ENCODE results near the gene LRRC4. TPM values are rescaled to one million over a fixed set of nuclear protein-coding genes. Genes with fewer than 3 reads are reported as not detected.
A peak's percentile ranks its signal among the peaks of the same experiment; 100 is the strongest.

Gene LRRC4
- total and polyA plus RNA-seq, 2 donors (not counting 1 experiment from before 2014, with no cell fraction given), result 0.20 to 0.33 TPM

DNA sequence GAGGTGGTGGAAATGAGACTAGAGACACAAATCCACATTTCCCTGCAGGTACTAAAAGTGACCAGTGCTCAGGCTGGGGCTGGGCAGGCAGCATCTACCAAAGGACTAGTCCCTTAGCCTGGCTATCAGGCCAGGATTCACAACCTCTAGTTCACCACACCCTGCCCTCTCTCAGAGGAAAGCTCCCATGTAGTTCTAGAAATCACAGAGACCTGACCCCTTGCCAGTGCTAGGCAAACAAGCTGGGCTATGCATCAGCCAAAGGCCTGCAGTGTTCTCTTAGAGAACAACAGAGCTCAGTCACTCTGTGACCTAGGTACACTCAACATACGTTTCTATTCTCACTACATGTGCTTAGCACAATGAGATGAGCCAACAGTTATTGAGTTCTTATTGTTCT, 26.7 kb upstream of the LRRC4 start:
- no peak overlapping the region for H2AFZ ChIP-seq (ENCODE audit: low read length)
- no peaks in the 10 kb centered on the region for H3K9me3 ChIP-seq (ENCODE audit: control insufficient read depth, insufficient read depth, low read depth, low read length)
- TF ChIP-seq, protein P1, sequence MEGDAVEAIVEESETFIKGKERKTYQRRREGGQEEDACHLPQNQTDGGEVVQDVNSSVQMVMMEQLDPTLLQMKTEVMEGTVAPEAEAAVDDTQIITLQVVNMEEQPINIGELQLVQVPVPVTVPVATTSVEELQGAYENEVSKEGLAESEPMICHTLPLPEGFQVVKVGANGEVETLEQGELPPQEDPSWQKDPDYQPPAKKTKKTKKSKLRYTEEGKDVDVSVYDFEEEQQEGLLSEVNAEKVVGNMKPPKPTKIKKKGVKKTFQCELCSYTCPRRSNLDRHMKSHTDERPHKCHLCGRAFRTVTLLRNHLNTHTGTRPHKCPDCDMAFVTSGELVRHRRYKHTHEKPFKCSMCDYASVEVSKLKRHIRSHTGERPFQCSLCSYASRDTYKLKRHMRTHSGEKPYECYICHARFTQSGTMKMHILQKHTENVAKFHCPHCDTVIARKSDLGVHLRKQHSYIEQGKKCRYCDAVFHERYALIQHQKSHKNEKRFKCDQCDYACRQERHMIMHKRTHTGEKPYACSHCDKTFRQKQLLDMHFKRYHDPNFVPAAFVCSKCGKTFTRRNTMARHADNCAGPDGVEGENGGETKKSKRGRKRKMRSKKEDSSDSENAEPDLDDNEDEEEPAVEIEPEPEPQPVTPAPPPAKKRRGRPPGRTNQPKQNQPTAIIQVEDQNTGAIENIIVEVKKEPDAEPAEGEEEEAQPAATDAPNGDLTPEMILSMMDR (conservative IDR thresholded peaks at IDR 0.05 in 1 of 2, IDR thresholded peaks at IDR 0.05 in 1 of 2; ENCODE audit: low read depth in 1 of 2, low read length in 2 of 2), result no peak
- no peak for TF ChIP-seq EZH2 (IDR thresholded peaks at IDR 0.05; ENCODE audit: low read length, missing control alignments)
- H3K4me3 ChIP-seq (replicated peaks in 1 of 4; ENCODE audit: control extremely low read depth in 1 of 4, insufficient read depth in 1 of 4, low read depth in 3 of 4, low read length in 4 of 4), result no peak overlapping the region
- H3K4me1 ChIP-seq (ENCODE audit: control insufficient read depth, extremely low read depth, insufficient read depth, low read length), result no peaks in the 10 kb centered on the region
- no peaks in the 10 kb centered on the region for H4K20me1 ChIP-seq (ENCODE audit: control insufficient read depth, extremely low read depth, insufficient read depth, low read length)
- H3K27me3 ChIP-seq (ENCODE audit: control insufficient read depth, insufficient read depth, low read length), result no peaks in the 10 kb centered on the region
- no peak for DNase-seq (ENCODE audit: low read depth in 2 of 2)
- H3K27ac ChIP-seq (ENCODE audit: insufficient read depth, low read length), result no peak overlapping the region
- no peaks in the 10 kb centered on the region for H3K36me3 ChIP-seq (ENCODE audit: control insufficient read depth, insufficient read depth, low read length)
- no peak overlapping the region for H3K9ac ChIP-seq (ENCODE audit: insufficient read depth, low read length)
- H3K79me2 ChIP-seq (ENCODE audit: control insufficient read depth, insufficient read depth, low read length), result no peaks in the 10 kb centered on the region
- no peak overlapping the region for H3K4me2 ChIP-seq (ENCODE audit: extremely low read depth, insufficient read depth, low read length)

- Histone ChIP-seq H2AFZ (ENCODE audit: low read length) (no peak overlapping the region), H3K4me3 (replicated peaks in 1 of 4; ENCODE audit: control extremely low read depth in 1 of 4, insufficient read depth in 1 of 4, low read depth in 3 of 4, low read length in 4 of 4) (no peak overlapping the region), H4K20me1 (ENCODE audit: control insufficient read depth, extremely low read depth, insufficient read depth, low read length) (no peaks in the 10 kb centered on the region), H3K79me2 (ENCODE audit: control insufficient read depth, insufficient read depth, low read length) (no peaks in the 10 kb centered on the region), H3K27me3 (ENCODE audit: control insufficient read depth, insufficient read depth, low read length) (no peaks in the 10 kb centered on the region), H3K9ac (ENCODE audit: insufficient read depth, low read length) (no peak overlapping the region), H3K4me2 (ENCODE audit: extremely low read depth, insufficient read depth, low read length) (no peak overlapping the region), H3K27ac (ENCODE audit: insufficient read depth, low read length) (no peak overlapping the region), H3K9me3 (ENCODE audit: control insufficient read depth, insufficient read depth, low read depth, low read length) (no peaks in the 10 kb centered on the region), H3K4me1 (ENCODE audit: control insufficient read depth, extremely low read depth, insufficient read depth, low read length) (no peaks in the 10 kb centered on the region), H3K36me3 (ENCODE audit: control insufficient read depth, insufficient read depth, low read length) (no peaks in the 10 kb centered on the region)
- peak; percentile 57 to 96 for DNase-seq (ENCODE audit: low read depth in 2 of 2)
- TF ChIP-seq, protein P1 (conservative IDR thresholded peaks at IDR 0.05 in 1 of 2, IDR thresholded peaks at IDR 0.05 in 1 of 2; ENCODE audit: low read depth in 1 of 2, low read length in 2 of 2), result no peak
- no peak for TF ChIP-seq EZH2 (IDR thresholded peaks at IDR 0.05; ENCODE audit: low read length, missing control alignments)
Measured at GRCh38 chr7:128056901-128057300, 25.7 kb upstream of the LRRC4 start.

GRCh38 chr7:128055637-128056036, 24.4 kb upstream of the LRRC4 start:
- no peak overlapping the region for H3K4me2 ChIP-seq (ENCODE audit: extremely low read depth, insufficient read depth, low read length)

More at GRCh38 chr7:128055637-128056036, 24.4 kb upstream of the LRRC4 start:
- H3K9me3 ChIP-seq (ENCODE audit: control insufficient read depth, insufficient read depth, low read depth, low read length), result no peaks in the 10 kb centered on the region
- H3K9ac ChIP-seq (ENCODE audit: insufficient read depth, low read length), result no peak overlapping the region
- no peak overlapping the region for H3K4me3 ChIP-seq (replicated peaks in 1 of 4; ENCODE audit: control extremely low read depth in 1 of 4, insufficient read depth in 1 of 4, low read depth in 3 of 4, low read length in 4 of 4)
- H3K79me2 ChIP-seq (ENCODE audit: control insufficient read depth, insufficient read depth, low read length), result no peaks in the 10 kb centered on the region
- no peaks in the 10 kb centered on the region for H4K20me1 ChIP-seq (ENCODE audit: control insufficient read depth, extremely low read depth, insufficient read depth, low read length)
- H3K27ac ChIP-seq (ENCODE audit: insufficient read depth, low read length), result no peak overlapping the region
- no peaks in the 10 kb centered on the region for H3K36me3 ChIP-seq (ENCODE audit: control insufficient read depth, insufficient read depth, low read length)
- H3K27me3 ChIP-seq (ENCODE audit: control insufficient read depth, insufficient read depth, low read length), result no peaks in the 10 kb centered on the region
- TF ChIP-seq EZH2 (IDR thresholded peaks at IDR 0.05; ENCODE audit: low read length, missing control alignments), result no peak
- TF ChIP-seq, protein P1 (conservative IDR thresholded peaks at IDR 0.05 in 1 of 2, IDR thresholded peaks at IDR 0.05 in 1 of 2; ENCODE audit: low read depth in 1 of 2, low read length in 2 of 2), result no peak
- no peak overlapping the region for H2AFZ ChIP-seq (ENCODE audit: low read length)
- peak in 1 of 2 donors; percentile 31 for DNase-seq (ENCODE audit: low read depth in 2 of 2)
- no peaks in the 10 kb centered on the region for H3K4me1 ChIP-seq (ENCODE audit: control insufficient read depth, extremely low read depth, insufficient read depth, low read length)

All from fibroblast of lung (primary cell).